HepG2 (cell line): ENCODE measurements around the gene RNF10. TPM values are rescaled to one million over a fixed set of nuclear protein-coding genes. Genes with fewer than 3 reads are reported as not detected.

Source experiments
- FOXC1 ChIP-seq: sonication (generic); formaldehyde crosslinking; IDR thresholded peaks from 2 replicates; pipeline ENCODE4 v1.8.0; 2022; ENCODE audit warnings: mild to moderate bottlenecking, missing genetic modification reagents, borderline replicate concordance
- KDM5B ChIP-seq: sonication (generic); formaldehyde crosslinking; IDR thresholded peaks from 2 replicates; pipeline ENCODE4 v1.4.0; 2020; ENCODE audit warnings: missing genetic modification reagents, mild to moderate bottlenecking, borderline replicate concordance
- MAFG ChIP-seq: sonication (generic); formaldehyde crosslinking; IDR thresholded peaks from 2 replicates; pipeline ENCODE4 v1.5.1; 2020; ENCODE audit warnings: mild to moderate bottlenecking, missing genetic modification reagents
- MTF1 ChIP-seq: sonication (generic); formaldehyde crosslinking; IDR thresholded peaks from 2 replicates; pipeline ENCODE4 v1.5.0; 2020; ENCODE audit warnings: missing genetic modification reagents
- NFKBIZ ChIP-seq: IDR thresholded peaks from 2 replicates; pipeline ENCODE4 v1.6.1; 2018; ENCODE audit warnings: missing genetic modification reagents, missing compliant biosample characterization
- RCOR2 ChIP-seq: IDR thresholded peaks from 2 replicates; pipeline ENCODE4 v1.6.1; 2016; ENCODE audit warnings: missing biosample characterization, missing genetic modification reagents
- REPIN1 ChIP-seq: sonication (generic); formaldehyde crosslinking; IDR thresholded peaks from 2 replicates; pipeline ENCODE4 v1.8.0; 2022; ENCODE audit warnings: missing genetic modification reagents, low read depth, mild to moderate bottlenecking, borderline replicate concordance
- RFXAP ChIP-seq: sonication (generic); formaldehyde crosslinking; IDR thresholded peaks from 2 replicates; pipeline ENCODE4 v1.4.0; 2020; ENCODE audit warnings: missing genetic modification reagents, borderline replicate concordance
- SNAPC2 ChIP-seq: sonication (generic); formaldehyde crosslinking; IDR thresholded peaks from 2 replicates; pipeline ENCODE4 v1.8.1; 2022; ENCODE audit warnings: mild to moderate bottlenecking, missing genetic modification reagents
- THAP8 ChIP-seq: sonication (generic); formaldehyde crosslinking; IDR thresholded peaks from 2 replicates; pipeline ENCODE4 v1.5.1; 2020; ENCODE audit warnings: missing genetic modification reagents, mild to moderate bottlenecking, borderline replicate concordance
- THRA ChIP-seq: sonication (generic); formaldehyde crosslinking; IDR thresholded peaks from 2 replicates; pipeline ENCODE4 v1.4.0; 2020; ENCODE audit warnings: missing genetic modification reagents, borderline replicate concordance
- ZBTB1 ChIP-seq: sonication (generic); formaldehyde crosslinking; IDR thresholded peaks from 2 replicates; pipeline ENCODE4 v1.4.0; 2020; ENCODE audit warnings: missing genetic modification reagents, borderline replicate concordance
- ZNF17 ChIP-seq: sonication (generic); formaldehyde crosslinking; IDR thresholded peaks from 2 replicates; pipeline ENCODE4 v1.5.0; 2020; ENCODE audit warnings: mild to moderate bottlenecking, missing genetic modification reagents
- ZNF264 ChIP-seq: sonication (generic); formaldehyde crosslinking; IDR thresholded peaks from 2 replicates; pipeline ENCODE4 v1.4.0; 2020; ENCODE audit warnings: missing genetic modification reagents
- ZNF709 ChIP-seq: sonication (generic); formaldehyde crosslinking; IDR thresholded peaks from 2 replicates; pipeline ENCODE4 v1.5.0; 2020; ENCODE audit warnings: mild to moderate bottlenecking, missing genetic modification reagents
- ZNF737 ChIP-seq: sonication (generic); formaldehyde crosslinking; IDR thresholded peaks from 2 replicates; pipeline ENCODE4 v1.5.0; 2020; ENCODE audit warnings: missing genetic modification reagents, mild to moderate bottlenecking, borderline replicate concordance
- ZNF841 ChIP-seq: sonication (generic); formaldehyde crosslinking; IDR thresholded peaks from 2 replicates; pipeline ENCODE4 v1.8.1; 2023; ENCODE audit warnings: missing genetic modification reagents, borderline replicate concordance
- polyA plus RNA-seq, 8 experiments: library from polyadenylated mRNA; depleted of rRNA in 3 of 8; stranded (reverse) in 7 of 8; unstranded in 1 of 8; fragments of >200 nt; fragmentation: Illumina TruSeq in 4 of 8; extraction: Trizol in 4 of 8; gene quantifications; 2 replicates each; pipeline versions ENCODE4 v1.2.1 to v1.2.3, GENCODE V29; 2011 to 2016; ENCODE audit warnings: low read depth in 4 of 8, missing spikeins in 1 of 8, mixed read lengths in 1 of 8; ENCODE audit not compliant: insufficient read depth in 1 of 8
- total RNA-seq, 5 experiments: library from RNA; depleted of rRNA; stranded (reverse); fragments of >200 nt; fragmentation: Illumina TruSeq; extraction: Trizol; gene quantifications; 2 replicates each; pipeline ENCODE4 v1.2.3, GENCODE V29; 2016; ENCODE audit warnings: low read depth in 1 of 5
- TF ChIP-seq, protein P1 (sequence below): sonication (generic); formaldehyde crosslinking; IDR thresholded peaks from 2 replicates; pipeline ENCODE4 v1.4.0; 2020; ENCODE audit warnings: missing genetic modification reagents
- TF ChIP-seq, protein P2 (sequence below): sonication (generic); formaldehyde crosslinking; IDR thresholded peaks from 2 replicates; pipeline ENCODE4 v1.4.0; 2020; ENCODE audit warnings: missing genetic modification reagents
- TF ChIP-seq, protein P3 (sequence below): sonication (generic); formaldehyde crosslinking; IDR thresholded peaks from 2 replicates; pipeline ENCODE4 v1.5.0; 2020; ENCODE audit warnings: mild to moderate bottlenecking, missing genetic modification reagents
- TF ChIP-seq, protein P4 (sequence below): sonication (generic); formaldehyde crosslinking; IDR thresholded peaks from 2 replicates; pipeline ENCODE4 v1.5.0; 2020; ENCODE audit warnings: missing genetic modification reagents

Gene RNF10
- total and polyA plus RNA-seq, 2 of the 13 experiments (the other 11 are each of a cell fraction or from before 2014, with no cell fraction given) = 62.5 to 88.0 TPM

DNA sequence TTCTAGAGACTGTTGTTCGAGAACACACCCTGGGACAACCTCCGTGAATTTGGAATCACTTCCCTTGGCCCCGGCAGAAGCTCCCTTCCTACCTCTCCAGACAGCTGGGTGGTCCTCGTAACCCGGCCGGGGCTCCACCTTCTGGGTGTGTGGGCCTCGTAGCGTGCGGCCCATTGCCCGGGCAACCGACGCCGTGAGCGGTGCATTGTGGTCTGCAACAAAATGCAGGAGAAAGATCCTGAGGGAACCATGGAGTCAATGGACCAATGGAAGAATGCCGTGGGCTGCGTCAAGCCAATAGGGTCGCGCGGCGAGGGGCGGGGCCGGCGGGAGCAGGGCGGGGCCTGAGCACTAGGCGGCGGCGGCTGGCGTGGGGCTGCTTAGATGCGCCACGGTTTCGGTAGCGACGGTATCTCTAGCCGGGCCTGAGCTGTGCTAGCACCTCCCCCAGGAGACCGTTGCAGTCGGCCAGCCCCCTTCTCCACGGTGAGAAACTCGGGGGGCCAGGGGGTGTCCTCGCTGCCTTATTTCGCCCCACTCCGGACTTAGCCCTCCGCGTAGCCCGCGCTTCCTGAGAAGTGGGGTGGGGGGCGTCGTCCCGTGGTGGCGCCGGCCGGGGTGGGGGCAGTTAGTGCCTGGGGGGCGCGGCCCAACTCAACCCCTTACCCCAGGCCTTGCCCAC is 38.3 kb upstream of the RNF10 start, which contains the start of gene DYNLL1 (continued):
- TF ChIP-seq, protein P1, sequence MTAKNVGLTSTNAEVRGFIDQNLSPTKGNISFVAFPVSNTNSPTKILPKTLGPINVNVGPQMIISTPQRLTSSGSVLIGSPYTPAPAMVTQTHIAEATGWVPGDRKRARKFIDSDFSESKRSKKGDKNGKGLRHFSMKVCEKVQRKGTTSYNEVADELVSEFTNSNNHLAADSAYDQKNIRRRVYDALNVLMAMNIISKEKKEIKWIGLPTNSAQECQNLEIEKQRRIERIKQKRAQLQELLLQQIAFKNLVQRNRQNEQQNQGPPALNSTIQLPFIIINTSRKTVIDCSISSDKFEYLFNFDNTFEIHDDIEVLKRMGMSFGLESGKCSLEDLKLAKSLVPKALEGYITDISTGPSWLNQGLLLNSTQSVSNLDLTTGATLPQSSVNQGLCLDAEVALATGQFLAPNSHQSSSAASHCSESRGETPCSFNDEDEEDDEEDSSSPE = peak; percentile 54
- no peak for TF ChIP-seq THRA (CRISPR knock-in tag)
- TF ChIP-seq ZNF264 (CRISPR knock-in tag) = no peak
- TF ChIP-seq, protein P2, sequence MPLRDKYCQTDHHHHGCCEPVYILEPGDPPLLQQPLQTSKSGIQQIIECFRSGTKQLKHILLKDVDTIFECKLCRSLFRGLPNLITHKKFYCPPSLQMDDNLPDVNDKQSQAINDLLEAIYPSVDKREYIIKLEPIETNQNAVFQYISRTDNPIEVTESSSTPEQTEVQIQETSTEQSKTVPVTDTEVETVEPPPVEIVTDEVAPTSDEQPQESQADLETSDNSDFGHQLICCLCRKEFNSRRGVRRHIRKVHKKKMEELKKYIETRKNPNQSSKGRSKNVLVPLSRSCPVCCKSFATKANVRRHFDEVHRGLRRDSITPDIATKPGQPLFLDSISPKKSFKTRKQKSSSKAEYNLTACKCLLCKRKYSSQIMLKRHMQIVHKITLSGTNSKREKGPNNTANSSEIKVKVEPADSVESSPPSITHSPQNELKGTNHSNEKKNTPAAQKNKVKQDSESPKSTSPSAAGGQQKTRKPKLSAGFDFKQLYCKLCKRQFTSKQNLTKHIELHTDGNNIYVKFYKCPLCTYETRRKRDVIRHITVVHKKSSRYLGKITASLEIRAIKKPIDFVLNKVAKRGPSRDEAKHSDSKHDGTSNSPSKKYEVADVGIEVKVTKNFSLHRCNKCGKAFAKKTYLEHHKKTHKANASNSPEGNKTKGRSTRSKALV (CRISPR knock-in tag) = no peak
- TF ChIP-seq, protein P3, sequence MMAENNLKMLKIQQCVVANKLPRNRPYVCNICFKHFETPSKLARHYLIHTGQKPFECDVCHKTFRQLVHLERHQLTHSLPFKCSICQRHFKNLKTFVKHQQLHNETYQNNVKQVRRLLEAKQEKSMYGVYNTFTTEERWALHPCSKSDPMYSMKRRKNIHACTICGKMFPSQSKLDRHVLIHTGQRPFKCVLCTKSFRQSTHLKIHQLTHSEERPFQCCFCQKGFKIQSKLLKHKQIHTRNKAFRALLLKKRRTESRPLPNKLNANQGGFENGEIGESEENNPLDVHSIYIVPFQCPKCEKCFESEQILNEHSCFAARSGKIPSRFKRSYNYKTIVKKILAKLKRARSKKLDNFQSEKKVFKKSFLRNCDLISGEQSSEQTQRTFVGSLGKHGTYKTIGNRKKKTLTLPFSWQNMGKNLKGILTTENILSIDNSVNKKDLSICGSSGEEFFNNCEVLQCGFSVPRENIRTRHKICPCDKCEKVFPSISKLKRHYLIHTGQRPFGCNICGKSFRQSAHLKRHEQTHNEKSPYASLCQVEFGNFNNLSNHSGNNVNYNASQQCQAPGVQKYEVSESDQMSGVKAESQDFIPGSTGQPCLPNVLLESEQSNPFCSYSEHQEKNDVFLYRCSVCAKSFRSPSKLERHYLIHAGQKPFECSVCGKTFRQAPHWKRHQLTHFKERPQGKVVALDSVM (CRISPR knock-in tag) = 0 out of 2 replicates have a peak, but pooled peaks have one; percentile 14
- no peak for TF ChIP-seq MAFG (CRISPR knock-in tag)
- no peak for TF ChIP-seq MTF1 (CRISPR knock-in tag)
- TF ChIP-seq ZNF841 (CRISPR knock-in tag) = no peak
- TF ChIP-seq REPIN1 (CRISPR knock-in tag) = peak; percentile 70; the same call in 1 of the 2 replicates
- TF ChIP-seq NFKBIZ = no peak
- TF ChIP-seq, protein P4, sequence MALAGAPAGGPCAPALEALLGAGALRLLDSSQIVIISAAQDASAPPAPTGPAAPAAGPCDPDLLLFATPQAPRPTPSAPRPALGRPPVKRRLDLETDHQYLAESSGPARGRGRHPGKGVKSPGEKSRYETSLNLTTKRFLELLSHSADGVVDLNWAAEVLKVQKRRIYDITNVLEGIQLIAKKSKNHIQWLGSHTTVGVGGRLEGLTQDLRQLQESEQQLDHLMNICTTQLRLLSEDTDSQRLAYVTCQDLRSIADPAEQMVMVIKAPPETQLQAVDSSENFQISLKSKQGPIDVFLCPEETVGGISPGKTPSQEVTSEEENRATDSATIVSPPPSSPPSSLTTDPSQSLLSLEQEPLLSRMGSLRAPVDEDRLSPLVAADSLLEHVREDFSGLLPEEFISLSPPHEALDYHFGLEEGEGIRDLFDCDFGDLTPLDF (CRISPR knock-in tag) = no peak
- no peak for TF ChIP-seq THAP8 (CRISPR knock-in tag)
- 0 out of 2 replicates have a peak, but pooled peaks have one; percentile 69 for TF ChIP-seq RFXAP (CRISPR knock-in tag)
- TF ChIP-seq ZNF709 (CRISPR knock-in tag) = 0 out of 2 replicates have a peak, but pooled peaks have one; percentile 72
- no peak for TF ChIP-seq ZNF17 (CRISPR knock-in tag)
- 0 out of 2 replicates have a peak, but pooled peaks have one; percentile 41 for TF ChIP-seq SNAPC2
- peak; percentile 66; the same call in 1 of the 2 replicates for TF ChIP-seq ZNF737 (CRISPR knock-in tag)
- TF ChIP-seq ZBTB1 (CRISPR knock-in tag) = no peak
- TF ChIP-seq FOXC1 (CRISPR knock-in tag) = no peak; the same call in 1 of the 2 replicates
- no peak for TF ChIP-seq RCOR2
- peak; percentile 87; the same call in 1 of the 2 replicates for TF ChIP-seq KDM5B
